PFSK-1 (cell line): ENCODE results near the gene SND1.

Experiments used
- FOXP2 ChIP-seq: optimal IDR thresholded peaks from 2 replicates; pipeline ENCODE3; 2011; ENCODE audit warnings: borderline replicate concordance, control low read depth, inconsistent platforms; ENCODE audit not compliant: insufficient read depth; ENCODE audit errors: extremely low read length, extremely low read depth
- POLR2AphosphoS5 ChIP-seq: IDR thresholded peaks from 2 replicates; pipeline ENCODE4 v1.6.1; 2012; ENCODE audit warnings: low read depth, mild to moderate bottlenecking, control low read depth, low read length, moderate library complexity
- SIN3A ChIP-seq: IDR thresholded peaks from 2 replicates; pipeline ENCODE4 v1.6.1; 2012; ENCODE audit warnings: mild to moderate bottlenecking, low read length, moderate library complexity, borderline replicate concordance; ENCODE audit not compliant: insufficient read depth
- TAF1 ChIP-seq: IDR thresholded peaks from 2 replicates; pipeline ENCODE4 v1.6.1; 2012; ENCODE audit warnings: low read length, control low read depth, borderline replicate concordance; ENCODE audit not compliant: insufficient read depth
- TF ChIP-seq, protein P1 (sequence below), 2 experiments: IDR thresholded peaks; 2 replicates each; pipeline versions ENCODE4 v1.6.1 to v1.8.0; 2011 to 2012; ENCODE audit warnings: low read depth in 2 of 2, low read length in 2 of 2, control low read depth in 1 of 2, inconsistent platforms in 1 of 2, mild to moderate bottlenecking in 1 of 2, moderate library complexity in 1 of 2; ENCODE audit not compliant: insufficient read depth in 1 of 2

SND1 gene

DNA sequence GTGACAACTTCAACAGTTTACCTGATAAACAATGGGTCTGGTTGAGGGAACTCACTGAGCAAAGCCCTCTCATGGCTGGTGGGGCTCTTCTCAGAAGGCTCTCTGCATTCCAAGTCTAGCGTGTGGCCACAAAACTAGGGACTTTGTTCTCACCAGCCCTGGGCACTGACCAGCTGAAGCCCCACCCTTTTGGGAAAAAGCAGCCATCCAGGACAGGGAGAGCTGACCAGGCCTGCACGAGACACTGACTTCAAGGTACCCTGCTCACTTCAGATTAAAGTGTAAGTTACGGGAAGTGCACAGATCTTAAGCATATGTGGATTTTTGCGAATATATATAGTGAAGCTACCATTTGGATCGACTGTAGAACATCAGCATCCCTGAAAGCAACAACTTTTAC, 446.6 kb downstream of the SND1 start:
- TF ChIP-seq FOXP2 (no peak), SIN3A (no peak), TAF1 (no peak), POLR2AphosphoS5 (no peak; the same call in 1 of the 2 replicates)
- TF ChIP-seq, protein P1, sequence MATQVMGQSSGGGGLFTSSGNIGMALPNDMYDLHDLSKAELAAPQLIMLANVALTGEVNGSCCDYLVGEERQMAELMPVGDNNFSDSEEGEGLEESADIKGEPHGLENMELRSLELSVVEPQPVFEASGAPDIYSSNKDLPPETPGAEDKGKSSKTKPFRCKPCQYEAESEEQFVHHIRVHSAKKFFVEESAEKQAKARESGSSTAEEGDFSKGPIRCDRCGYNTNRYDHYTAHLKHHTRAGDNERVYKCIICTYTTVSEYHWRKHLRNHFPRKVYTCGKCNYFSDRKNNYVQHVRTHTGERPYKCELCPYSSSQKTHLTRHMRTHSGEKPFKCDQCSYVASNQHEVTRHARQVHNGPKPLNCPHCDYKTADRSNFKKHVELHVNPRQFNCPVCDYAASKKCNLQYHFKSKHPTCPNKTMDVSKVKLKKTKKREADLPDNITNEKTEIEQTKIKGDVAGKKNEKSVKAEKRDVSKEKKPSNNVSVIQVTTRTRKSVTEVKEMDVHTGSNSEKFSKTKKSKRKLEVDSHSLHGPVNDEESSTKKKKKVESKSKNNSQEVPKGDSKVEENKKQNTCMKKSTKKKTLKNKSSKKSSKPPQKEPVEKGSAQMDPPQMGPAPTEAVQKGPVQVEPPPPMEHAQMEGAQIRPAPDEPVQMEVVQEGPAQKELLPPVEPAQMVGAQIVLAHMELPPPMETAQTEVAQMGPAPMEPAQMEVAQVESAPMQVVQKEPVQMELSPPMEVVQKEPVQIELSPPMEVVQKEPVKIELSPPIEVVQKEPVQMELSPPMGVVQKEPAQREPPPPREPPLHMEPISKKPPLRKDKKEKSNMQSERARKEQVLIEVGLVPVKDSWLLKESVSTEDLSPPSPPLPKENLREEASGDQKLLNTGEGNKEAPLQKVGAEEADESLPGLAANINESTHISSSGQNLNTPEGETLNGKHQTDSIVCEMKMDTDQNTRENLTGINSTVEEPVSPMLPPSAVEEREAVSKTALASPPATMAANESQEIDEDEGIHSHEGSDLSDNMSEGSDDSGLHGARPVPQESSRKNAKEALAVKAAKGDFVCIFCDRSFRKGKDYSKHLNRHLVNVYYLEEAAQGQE (IDR thresholded peaks at IDR 0.05; ENCODE audit: insufficient read depth in 1 of 2, low read depth in 2 of 2, low read length in 2 of 2), result no peak

DNA sequence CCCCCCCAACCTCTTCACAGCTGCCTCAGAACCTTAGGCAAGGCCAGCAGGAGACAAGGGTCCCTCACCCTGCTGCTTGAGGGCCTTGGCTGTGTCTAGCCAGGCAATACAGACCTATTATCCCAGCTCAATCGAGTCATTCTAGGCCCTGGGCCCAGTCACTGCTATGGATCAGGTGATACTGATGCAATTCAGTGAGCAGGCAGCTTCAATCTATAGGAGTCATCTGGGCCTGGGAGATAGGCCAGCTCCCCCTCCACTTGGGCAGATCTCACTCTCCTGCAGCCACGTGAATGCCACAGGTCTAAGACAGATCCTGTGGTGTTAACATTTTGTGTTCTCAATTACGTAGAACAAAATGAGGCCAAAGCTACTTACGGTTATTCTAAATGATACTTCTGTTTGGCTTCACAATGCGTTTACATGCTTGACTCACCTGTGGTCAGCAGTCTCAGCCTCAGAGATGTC, 447.2 kb downstream of the SND1 start:
- TF ChIP-seq, protein P1 (IDR thresholded peaks at IDR 0.05; ENCODE audit: insufficient read depth in 1 of 2, low read depth in 2 of 2, low read length in 2 of 2), result no peak
- TF ChIP-seq TAF1, result no peak
- TF ChIP-seq FOXP2, result no peak
- no peak for TF ChIP-seq SIN3A
- no peak; the same call in 1 of the 2 replicates for TF ChIP-seq POLR2AphosphoS5

GRCh38 chr7:128100225-128100948, 448.4 kb downstream of the SND1 start:
- no peak for TF ChIP-seq POLR2AphosphoS5
- TF ChIP-seq FOXP2, result no peak
- no peak for TF ChIP-seq SIN3A
- TF ChIP-seq, protein P1 (IDR thresholded peaks at IDR 0.05; ENCODE audit: insufficient read depth in 1 of 2, low read depth in 2 of 2, low read length in 2 of 2), result no peak
- TF ChIP-seq TAF1, result no peak

GRCh38 chr7:128100949-128101713, 449.1 kb downstream of the SND1 start:
- no peak for TF ChIP-seq SIN3A

- no peak for TF ChIP-seq TAF1
- TF ChIP-seq, protein P1 (IDR thresholded peaks at IDR 0.05; ENCODE audit: insufficient read depth in 1 of 2, low read depth in 2 of 2, low read length in 2 of 2), result no peak
- TF ChIP-seq POLR2AphosphoS5, result no peak
- TF ChIP-seq FOXP2, result no peak
- no peak for TF ChIP-seq SIN3A
These were observed 450.7 kb downstream of the SND1 start for GRCh38 chr7:128102490-128103291.
